ENCODE measurements around the gene RBMS2. TPM values are rescaled to one million over a fixed set of nuclear protein-coding genes. Genes with fewer than 3 reads are reported as not detected.

Gene RBMS2
- total and polyA plus RNA-seq, 9 of the 15 experiments (the other 6 are each of a cell fraction or from before 2014, with no cell fraction given): 0.08 to 10.5 (median 0.31) TPM

DNA sequence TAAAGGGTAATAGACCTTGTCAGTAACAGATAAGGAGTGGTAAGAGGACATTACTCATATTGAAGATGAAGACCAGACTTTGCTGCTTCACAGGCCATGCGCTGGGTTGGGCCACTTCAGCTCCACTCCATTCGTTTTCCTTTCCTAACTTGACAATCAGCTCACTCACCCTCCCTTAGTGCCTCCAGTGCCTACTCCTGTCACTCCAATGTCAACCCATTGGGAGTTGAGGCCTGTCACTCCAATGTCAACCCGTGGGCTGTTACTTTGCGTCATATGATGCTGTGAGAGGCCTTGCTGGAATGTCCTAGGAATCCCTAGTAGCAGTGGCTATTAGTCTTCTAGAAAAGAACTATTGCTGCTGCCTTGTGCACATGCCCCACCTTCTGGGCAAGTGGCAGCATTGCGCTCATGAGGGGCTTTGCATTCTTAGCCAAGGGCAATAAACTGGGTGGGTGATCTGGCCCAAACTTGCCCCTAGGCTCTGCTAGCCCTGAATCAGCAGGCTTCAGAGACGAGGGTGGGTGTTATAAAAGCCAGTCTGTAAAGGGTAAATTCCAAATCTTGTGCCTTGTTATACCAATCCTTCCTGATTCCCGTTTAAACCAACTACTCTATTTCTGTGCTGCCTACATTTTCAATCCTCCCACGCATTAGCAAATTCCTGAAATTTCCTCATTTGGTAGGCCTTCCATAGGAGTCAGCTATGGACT lies 72.4 kb downstream of the RBMS2 start (continued):
- TF ChIP-seq PHB (CRISPR knock-in tag; IDR thresholded peaks at IDR 0.05): no peak
- TF ChIP-seq, protein P1, sequence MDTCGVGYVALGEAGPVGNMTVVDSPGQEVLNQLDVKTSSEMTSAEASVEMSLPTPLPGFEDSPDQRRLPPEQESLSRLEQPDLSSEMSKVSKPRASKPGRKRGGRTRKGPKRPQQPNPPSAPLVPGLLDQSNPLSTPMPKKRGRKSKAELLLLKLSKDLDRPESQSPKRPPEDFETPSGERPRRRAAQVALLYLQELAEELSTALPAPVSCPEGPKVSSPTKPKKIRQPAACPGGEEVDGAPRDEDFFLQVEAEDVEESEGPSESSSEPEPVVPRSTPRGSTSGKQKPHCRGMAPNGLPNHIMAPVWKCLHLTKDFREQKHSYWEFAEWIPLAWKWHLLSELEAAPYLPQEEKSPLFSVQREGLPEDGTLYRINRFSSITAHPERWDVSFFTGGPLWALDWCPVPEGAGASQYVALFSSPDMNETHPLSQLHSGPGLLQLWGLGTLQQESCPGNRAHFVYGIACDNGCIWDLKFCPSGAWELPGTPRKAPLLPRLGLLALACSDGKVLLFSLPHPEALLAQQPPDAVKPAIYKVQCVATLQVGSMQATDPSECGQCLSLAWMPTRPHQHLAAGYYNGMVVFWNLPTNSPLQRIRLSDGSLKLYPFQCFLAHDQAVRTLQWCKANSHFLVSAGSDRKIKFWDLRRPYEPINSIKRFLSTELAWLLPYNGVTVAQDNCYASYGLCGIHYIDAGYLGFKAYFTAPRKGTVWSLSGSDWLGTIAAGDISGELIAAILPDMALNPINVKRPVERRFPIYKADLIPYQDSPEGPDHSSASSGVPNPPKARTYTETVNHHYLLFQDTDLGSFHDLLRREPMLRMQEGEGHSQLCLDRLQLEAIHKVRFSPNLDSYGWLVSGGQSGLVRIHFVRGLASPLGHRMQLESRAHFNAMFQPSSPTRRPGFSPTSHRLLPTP (IDR thresholded peaks at IDR 0.05; ENCODE audit: borderline replicate concordance, extremely low read depth, insufficient read length): no peak
- no peak for TF ChIP-seq DPF2 (IDR thresholded peaks at IDR 0.05)
- no peak for TF ChIP-seq GATA2 (CRISPR knock-in tag; IDR thresholded peaks at IDR 0.05)
- no peak for TF ChIP-seq SUPT5H (IDR thresholded peaks at IDR 0.05)
- TF ChIP-seq ZNF644 (tag; IDR thresholded peaks at IDR 0.05; ENCODE audit: low read depth): no peak
- TF ChIP-seq, protein P2, sequence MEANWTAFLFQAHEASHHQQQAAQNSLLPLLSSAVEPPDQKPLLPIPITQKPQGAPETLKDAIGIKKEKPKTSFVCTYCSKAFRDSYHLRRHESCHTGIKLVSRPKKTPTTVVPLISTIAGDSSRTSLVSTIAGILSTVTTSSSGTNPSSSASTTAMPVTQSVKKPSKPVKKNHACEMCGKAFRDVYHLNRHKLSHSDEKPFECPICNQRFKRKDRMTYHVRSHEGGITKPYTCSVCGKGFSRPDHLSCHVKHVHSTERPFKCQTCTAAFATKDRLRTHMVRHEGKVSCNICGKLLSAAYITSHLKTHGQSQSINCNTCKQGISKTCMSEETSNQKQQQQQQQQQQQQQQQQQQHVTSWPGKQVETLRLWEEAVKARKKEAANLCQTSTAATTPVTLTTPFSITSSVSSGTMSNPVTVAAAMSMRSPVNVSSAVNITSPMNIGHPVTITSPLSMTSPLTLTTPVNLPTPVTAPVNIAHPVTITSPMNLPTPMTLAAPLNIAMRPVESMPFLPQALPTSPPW (CRISPR knock-in tag; IDR thresholded peaks at IDR 0.05): no peak
- TF ChIP-seq FOXJ2 (tag; IDR thresholded peaks at IDR 0.05): no peak
- peak; percentile 48; the same call in 1 of the 2 replicates for TF ChIP-seq CTBP1 (IDR thresholded peaks at IDR 0.05; ENCODE audit: borderline replicate concordance)
- TF ChIP-seq, protein P3, sequence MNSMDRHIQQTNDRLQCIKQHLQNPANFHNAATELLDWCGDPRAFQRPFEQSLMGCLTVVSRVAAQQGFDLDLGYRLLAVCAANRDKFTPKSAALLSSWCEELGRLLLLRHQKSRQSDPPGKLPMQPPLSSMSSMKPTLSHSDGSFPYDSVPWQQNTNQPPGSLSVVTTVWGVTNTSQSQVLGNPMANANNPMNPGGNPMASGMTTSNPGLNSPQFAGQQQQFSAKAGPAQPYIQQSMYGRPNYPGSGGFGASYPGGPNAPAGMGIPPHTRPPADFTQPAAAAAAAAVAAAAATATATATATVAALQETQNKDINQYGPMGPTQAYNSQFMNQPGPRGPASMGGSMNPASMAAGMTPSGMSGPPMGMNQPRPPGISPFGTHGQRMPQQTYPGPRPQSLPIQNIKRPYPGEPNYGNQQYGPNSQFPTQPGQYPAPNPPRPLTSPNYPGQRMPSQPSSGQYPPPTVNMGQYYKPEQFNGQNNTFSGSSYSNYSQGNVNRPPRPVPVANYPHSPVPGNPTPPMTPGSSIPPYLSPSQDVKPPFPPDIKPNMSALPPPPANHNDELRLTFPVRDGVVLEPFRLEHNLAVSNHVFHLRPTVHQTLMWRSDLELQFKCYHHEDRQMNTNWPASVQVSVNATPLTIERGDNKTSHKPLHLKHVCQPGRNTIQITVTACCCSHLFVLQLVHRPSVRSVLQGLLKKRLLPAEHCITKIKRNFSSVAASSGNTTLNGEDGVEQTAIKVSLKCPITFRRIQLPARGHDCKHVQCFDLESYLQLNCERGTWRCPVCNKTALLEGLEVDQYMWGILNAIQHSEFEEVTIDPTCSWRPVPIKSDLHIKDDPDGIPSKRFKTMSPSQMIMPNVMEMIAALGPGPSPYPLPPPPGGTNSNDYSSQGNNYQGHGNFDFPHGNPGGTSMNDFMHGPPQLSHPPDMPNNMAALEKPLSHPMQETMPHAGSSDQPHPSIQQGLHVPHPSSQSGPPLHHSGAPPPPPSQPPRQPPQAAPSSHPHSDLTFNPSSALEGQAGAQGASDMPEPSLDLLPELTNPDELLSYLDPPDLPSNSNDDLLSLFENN (IDR thresholded peaks at IDR 0.05; ENCODE audit: low read depth in 2 of 2, low read length in 2 of 2): no peak
- TF ChIP-seq POLR2G (IDR thresholded peaks at IDR 0.05; ENCODE audit: low read depth, low read length): no peak
- TF ChIP-seq ZNF77 (CRISPR knock-in tag; IDR thresholded peaks at IDR 0.05): no peak
- no peak for TF ChIP-seq BRD9 (IDR thresholded peaks at IDR 0.05; ENCODE audit: low read depth, partially characterized antibody)
- no peak for TF ChIP-seq ZNF140 (CRISPR knock-in tag; IDR thresholded peaks at IDR 0.05)
- TF ChIP-seq ZNF24 (IDR thresholded peaks at IDR 0.05): no peak
- TF ChIP-seq, protein P4, sequence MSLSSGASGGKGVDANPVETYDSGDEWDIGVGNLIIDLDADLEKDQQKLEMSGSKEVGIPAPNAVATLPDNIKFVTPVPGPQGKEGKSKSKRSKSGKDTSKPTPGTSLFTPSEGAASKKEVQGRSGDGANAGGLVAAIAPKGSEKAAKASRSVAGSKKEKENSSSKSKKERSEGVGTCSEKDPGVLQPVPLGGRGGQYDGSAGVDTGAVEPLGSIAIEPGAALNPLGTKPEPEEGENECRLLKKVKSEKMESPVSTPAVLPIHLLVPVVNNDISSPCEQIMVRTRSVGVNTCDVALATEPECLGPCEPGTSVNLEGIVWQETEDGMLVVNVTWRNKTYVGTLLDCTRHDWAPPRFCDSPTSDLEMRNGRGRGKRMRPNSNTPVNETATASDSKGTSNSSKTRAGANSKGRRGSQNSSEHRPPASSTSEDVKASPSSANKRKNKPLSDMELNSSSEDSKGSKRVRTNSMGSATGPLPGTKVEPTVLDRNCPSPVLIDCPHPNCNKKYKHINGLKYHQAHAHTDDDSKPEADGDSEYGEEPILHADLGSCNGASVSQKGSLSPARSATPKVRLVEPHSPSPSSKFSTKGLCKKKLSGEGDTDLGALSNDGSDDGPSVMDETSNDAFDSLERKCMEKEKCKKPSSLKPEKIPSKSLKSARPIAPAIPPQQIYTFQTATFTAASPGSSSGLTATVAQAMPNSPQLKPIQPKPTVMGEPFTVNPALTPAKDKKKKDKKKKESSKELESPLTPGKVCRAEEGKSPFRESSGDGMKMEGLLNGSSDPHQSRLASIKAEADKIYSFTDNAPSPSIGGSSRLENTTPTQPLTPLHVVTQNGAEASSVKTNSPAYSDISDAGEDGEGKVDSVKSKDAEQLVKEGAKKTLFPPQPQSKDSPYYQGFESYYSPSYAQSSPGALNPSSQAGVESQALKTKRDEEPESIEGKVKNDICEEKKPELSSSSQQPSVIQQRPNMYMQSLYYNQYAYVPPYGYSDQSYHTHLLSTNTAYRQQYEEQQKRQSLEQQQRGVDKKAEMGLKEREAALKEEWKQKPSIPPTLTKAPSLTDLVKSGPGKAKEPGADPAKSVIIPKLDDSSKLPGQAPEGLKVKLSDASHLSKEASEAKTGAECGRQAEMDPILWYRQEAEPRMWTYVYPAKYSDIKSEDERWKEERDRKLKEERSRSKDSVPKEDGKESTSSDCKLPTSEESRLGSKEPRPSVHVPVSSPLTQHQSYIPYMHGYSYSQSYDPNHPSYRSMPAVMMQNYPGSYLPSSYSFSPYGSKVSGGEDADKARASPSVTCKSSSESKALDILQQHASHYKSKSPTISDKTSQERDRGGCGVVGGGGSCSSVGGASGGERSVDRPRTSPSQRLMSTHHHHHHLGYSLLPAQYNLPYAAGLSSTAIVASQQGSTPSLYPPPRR (CRISPR knock-in tag; IDR thresholded peaks at IDR 0.05; ENCODE audit: borderline replicate concordance): no peak

All from K562 (cell line).